K562 (cell line): ENCODE data around the gene OR5B21. TPM values are rescaled to one million over a fixed set of nuclear protein-coding genes. Genes with fewer than 3 reads are reported as not detected.

ENCODE experiments used
- ATAC-seq: fragments of 200-7000 bp; cut with Tn5 transposase; 3 replicates; pipeline ENCODE4 v1.9.1; 2020; ENCODE audit warnings: moderate library complexity
- BruUV-seq: library from RNA; stranded (reverse); fragments of 400-500 nt; replicated peaks from 2 replicates; lab custom pipeline; 2021; lab: Mats Ljungman, UMichigan
- CTCF ChIA-PET: fragments of 300-600 bp; formaldehyde crosslinking; extraction: SDS; loops from one replicate; lab custom pipeline; 2021; ENCODE audit warnings: low intra/inter-chr PET ratio; lab: Yijun Ruan, JAX
- POLR2A ChIA-PET: fragments of 300-600, 350-650 bp; sonication (Branson Sonifier 250); formaldehyde crosslinking; extraction: SDS; loops from one replicate; lab custom pipeline; 2021; ENCODE audit warnings: antibody characterized with exemption, inconsistent platforms; lab: Yijun Ruan, JAX
- DNase-seq, 4 experiments: peaks; one replicate each; pipeline versions ENCODE4 v3.0.0 to v3.0.0-alpha.2; 2011 to 2018; ENCODE audit warnings: low spot score in 3 of 4, mixed read lengths in 3 of 4; ENCODE audit errors: extremely low read depth in 1 of 4
- FAIRE-seq: peaks from 2 replicates; lab custom pipeline; 2011; peaks lifted over from hg19 to GRCh38; lab: Jason Lieb, UNC
- H2AFZ ChIP-seq: 2 replicates; pipeline ENCODE4 v1.6.0; 2011; ENCODE audit warnings: low read depth, low read length, control low read depth, inconsistent platforms
- H3K27ac ChIP-seq: fragments of 200-600 bp; 3 replicates; pipeline ENCODE4 v1.8.0; 2011; ENCODE audit warnings: low read depth, mild to moderate bottlenecking, control low read depth, inconsistent platforms, low read length, moderate library complexity, mixed read lengths; ENCODE audit errors: extremely low read depth
- H3K27me3 ChIP-seq, 2 experiments: fragments of 300-600 bp in 1 of 2; 2 replicates in 1 of 2; 3 replicates in 1 of 2; pipeline versions ENCODE4 v1.6.0 to v1.8.0; 2011; ENCODE audit warnings: inconsistent platforms in 2 of 2, low read length in 2 of 2, mild to moderate bottlenecking in 1 of 2, mixed read lengths in 1 of 2, moderate library complexity in 1 of 2; ENCODE audit not compliant: control insufficient read depth in 2 of 2, insufficient read depth in 2 of 2
- H3K36me3 ChIP-seq: fragments of 300-600 bp; 3 replicates; pipeline ENCODE4 v1.8.0; 2011; ENCODE audit warnings: mild to moderate bottlenecking, low read length, inconsistent platforms; ENCODE audit not compliant: control insufficient read depth, insufficient read depth
- H3K4me1 ChIP-seq, 2 experiments: fragments of 200-600 bp in 1 of 2; replicated peaks in 1 of 2; 2 replicates in 1 of 2; 3 replicates in 1 of 2; pipeline versions ENCODE4 v1.5.1 to v1.8.0; 2011; ENCODE audit warnings: inconsistent platforms in 2 of 2, low read length in 2 of 2, mild to moderate bottlenecking in 1 of 2, mixed read lengths in 1 of 2, moderate library complexity in 1 of 2; ENCODE audit not compliant: control insufficient read depth in 2 of 2, insufficient read depth in 2 of 2
- H3K4me2 ChIP-seq: 2 replicates; pipeline ENCODE4 v1.6.1; 2011; ENCODE audit warnings: low read length, control low read depth, inconsistent platforms, mixed read lengths; ENCODE audit not compliant: insufficient read depth
- H3K4me3 ChIP-seq: fragments of 200-600 bp; sonication (generic), shearing (Covaris generic); 2 replicates; pipeline ENCODE4 v1.5.1; 2016; ENCODE audit warnings: control low read depth, inconsistent platforms
- H3K79me2 ChIP-seq: fragments of 200-600 bp; 3 replicates; pipeline ENCODE4 v1.8.0; 2011; ENCODE audit warnings: low read length, inconsistent platforms; ENCODE audit not compliant: control insufficient read depth, insufficient read depth
- H3K9ac ChIP-seq, 2 experiments: 2 replicates each; pipeline versions ENCODE4 v1.6.0 to v1.6.1; 2011; ENCODE audit warnings: low read depth in 2 of 2, low read length in 2 of 2, control low read depth in 1 of 2, inconsistent platforms in 1 of 2, mild to moderate bottlenecking in 1 of 2, mixed read lengths in 1 of 2; ENCODE audit not compliant: insufficient read depth in 1 of 2
- H3K9me1 ChIP-seq: one replicate; pipeline ENCODE4 v1.6.0; 2011; ENCODE audit warnings: inconsistent platforms, mild to moderate bottlenecking, low read length, moderate library complexity; ENCODE audit not compliant: control insufficient read depth, insufficient read depth
- H3K9me3 ChIP-seq: replicated peaks from 2 replicates; pipeline ENCODE4 v1.5.1; 2011; ENCODE audit warnings: low read depth, low read length, inconsistent platforms; ENCODE audit not compliant: control insufficient read depth, insufficient read depth
- H4K20me1 ChIP-seq: replicated peaks from 2 replicates; pipeline ENCODE4 v1.6.1; 2011; ENCODE audit warnings: low read length, inconsistent platforms, mixed read lengths; ENCODE audit not compliant: control insufficient read depth, insufficient read depth
- CEBPG ChIP-seq, 3 experiments: fragments of 200-800 bp in 1 of 3; sonication (Bioruptor generic) in 1 of 3; sonication (generic) in 1 of 3; formaldehyde crosslinking in 1 of 3; IDR thresholded peaks in 2 of 3; conservative IDR thresholded peaks in 1 of 3; 2 replicates each; pipeline versions ENCODE4 v1.6.1 to v1.8.0; 2016 to 2022; ENCODE audit warnings: missing compliant biosample characterization in 2 of 3, missing genetic modification characterization in 2 of 3, mild to moderate bottlenecking in 1 of 3, missing genetic modification reagents in 1 of 3
- GTF3C2 ChIP-seq: IDR thresholded peaks from 3 replicates; pipeline ENCODE4 v1.6.1; 2011; ENCODE audit warnings: borderline replicate concordance, mild to moderate bottlenecking, moderate library complexity; ENCODE audit not compliant: insufficient read length; ENCODE audit errors: extremely low read depth
- JUND ChIP-seq, 2 experiments: IDR thresholded peaks; 2 replicates in 1 of 2; 3 replicates in 1 of 2; pipeline ENCODE4 v1.6.1; 2011; ENCODE audit warnings: borderline replicate concordance in 2 of 2, low read depth in 2 of 2, low read length in 2 of 2, improper control_type of control experiment in 1 of 2, missing biosample characterization in 1 of 2, missing genetic modification characterization in 1 of 2, missing genetic modification reagents in 1 of 2
- MCM3 ChIP-seq: fragments of 450-650 bp; IDR thresholded peaks from 2 replicates; pipeline ENCODE4 v1.6.1; 2016
- RREB1 ChIP-seq: fragments of 250-450 bp; sonication (Bioruptor Pico); IDR thresholded peaks from 2 replicates; pipeline ENCODE4 v1.4.0; 2020
- STAT5B ChIP-seq: fragments of 250-450 bp; sonication (Bioruptor Pico); IDR thresholded peaks from 2 replicates; pipeline ENCODE4 v1.8.0; 2021; ENCODE audit warnings: mild to moderate bottlenecking, inconsistent platforms
- ZNF146 ChIP-seq: IDR thresholded peaks from one replicate; pipeline ENCODE4 v1.6.1; 2018; ENCODE audit warnings: missing compliant biosample characterization; ENCODE audit not compliant: unreplicated experiment
- ZNF395 ChIP-seq: fragments of 200-800 bp; sonication (Bioruptor generic); IDR thresholded peaks from 2 replicates; pipeline ENCODE4 v1.6.1; 2017; ENCODE audit warnings: missing genetic modification characterization, missing compliant biosample characterization
- ZNF778 ChIP-seq: fragments of 450-650 bp; formaldehyde crosslinking; IDR thresholded peaks from 2 replicates; pipeline ENCODE4 v1.4.0; 2020; ENCODE audit warnings: mild to moderate bottlenecking, moderate library complexity
- WGBS: fragments of 100-300 bp; shearing (Covaris generic); methylation state at CpG from one replicate; pipeline ENCODE4 v1.1.6; 2016; ENCODE audit warnings: low coverage, mixed read lengths; ENCODE audit not compliant: insufficient coverage; ENCODE audit errors: missing lambda C conversion rate; 5-methylcytosine and 5-hydroxymethylcytosine counted together
- in situ Hi-C: fragments of 300-500 bp; cut with MboI; formaldehyde crosslinking; loops from 4 replicates; pipeline ENCODE4 v1.15.0; 2018; ENCODE audit warnings: inconsistent platforms, mixed read lengths
- intact Hi-C: fragments of 100-400 bp; cut with micrococcal nuclease; formaldehyde crosslinking; loops from 2 replicates; pipeline ENCODE4 v1.14.2; 2022
- polyA plus RNA-seq, 8 experiments: library from polyadenylated mRNA; depleted of rRNA in 4 of 8; stranded (reverse) in 5 of 8; unstranded in 3 of 8; fragments of >200 nt; fragmentation: Nextera tagmentation in 2 of 8; fragmentation: Illumina TruSeq in 1 of 8; extraction: Ambion mirVana in 2 of 8; extraction: Trizol in 1 of 8; gene quantifications; 2 replicates each; pipeline versions ENCODE4 v1.2.1 to v1.2.3, GENCODE V29; 2011 to 2014; ENCODE audit warnings: inconsistent platforms in 1 of 8, missing spikeins in 1 of 8
- total RNA-seq, 7 experiments: library from RNA; depleted of rRNA in 6 of 7; stranded (reverse); fragments of >200 nt in 6 of 7; fragmentation: Illumina TruSeq in 2 of 7; extraction: Trizol in 2 of 7; gene quantifications; 2 replicates each; pipeline versions ENCODE4 v1.2.1 to v1.2.3, GENCODE V29; 2011 to 2021; ENCODE audit warnings: low replicate concordance in 1 of 7

OR5B21 gene
- total and polyA plus RNA-seq, 9 of the 15 experiments (the other 6 are each of a cell fraction or from before 2014, with no cell fraction given), result not detected

GRCh38 chr11:58466293-58466692, 41.6 kb downstream of the OR5B21 start:
- Histone ChIP-seq H3K9me1 (no peaks in the 10 kb centered on the region), H4K20me1 (no peaks in the 10 kb centered on the region), H3K9me3 (no peaks in the 10 kb centered on the region), H3K27me3 (no peaks in the 10 kb centered on the region), H3K36me3 (no peaks in the 10 kb centered on the region), H2AFZ (no peak overlapping the region), H3K9ac (no peak overlapping the region), H3K4me3 (no peak overlapping the region), H3K4me2 (no peak overlapping the region), H3K79me2 (no peaks in the 10 kb centered on the region), H3K27ac (no peak overlapping the region), H3K4me1 (no peaks in the 10 kb centered on the region)
- intact Hi-C loops (no loop called here), in situ Hi-C loops (no loop called here)
- ATAC-seq (no peak), FAIRE-seq (no peak), DNase-seq (no peak)
- 0% methylated on average over 1 of the region's 1 CpG for WGBS
- ChIA-PET POLR2A (no interaction called here), CTCF (no interaction called here)
- BruUV-seq, result no TSS peak
- TF ChIP-seq ZNF778 (CRISPR knock-in tag), result no peak
- TF ChIP-seq ZNF395 (CRISPR knock-in tag), result no peak
- TF ChIP-seq CEBPG (CRISPR knock-in tag; IDR thresholded peaks at IDR 0.05), result no peak
- TF ChIP-seq CEBPG (tag; conservative IDR thresholded peaks at IDR 0.05 in 1 of 2, IDR thresholded peaks at IDR 0.05 in 1 of 2), result no peak
- TF ChIP-seq GTF3C2, result no peak
- TF ChIP-seq RREB1 (CRISPR knock-in tag), result no peak
- no peak for TF ChIP-seq STAT5B (CRISPR knock-in tag)
- no peak for TF ChIP-seq MCM3
- TF ChIP-seq JUND (IDR thresholded peaks at IDR 0.05; ENCODE audit: borderline replicate concordance, low read depth, low read length), result no peak
- no peak for TF ChIP-seq JUND (tag; IDR thresholded peaks at IDR 0.05; ENCODE audit: borderline replicate concordance, low read depth, low read length)
- no peak for TF ChIP-seq ZNF146 (CRISPR knock-in tag)
